CMK (cell line): ENCODE measurements around the gene SPINK4.

ENCODE experiments used
- DNase-seq: peaks from one replicate; pipeline ENCODE4 v3.0.0-alpha.2; 2010; ENCODE audit warnings: low read depth

Gene SPINK4

GRCh38 chr9:33229359-33230114 is 10.4 kb upstream of the SPINK4 start:
- DNase-seq = no peak

DNA sequence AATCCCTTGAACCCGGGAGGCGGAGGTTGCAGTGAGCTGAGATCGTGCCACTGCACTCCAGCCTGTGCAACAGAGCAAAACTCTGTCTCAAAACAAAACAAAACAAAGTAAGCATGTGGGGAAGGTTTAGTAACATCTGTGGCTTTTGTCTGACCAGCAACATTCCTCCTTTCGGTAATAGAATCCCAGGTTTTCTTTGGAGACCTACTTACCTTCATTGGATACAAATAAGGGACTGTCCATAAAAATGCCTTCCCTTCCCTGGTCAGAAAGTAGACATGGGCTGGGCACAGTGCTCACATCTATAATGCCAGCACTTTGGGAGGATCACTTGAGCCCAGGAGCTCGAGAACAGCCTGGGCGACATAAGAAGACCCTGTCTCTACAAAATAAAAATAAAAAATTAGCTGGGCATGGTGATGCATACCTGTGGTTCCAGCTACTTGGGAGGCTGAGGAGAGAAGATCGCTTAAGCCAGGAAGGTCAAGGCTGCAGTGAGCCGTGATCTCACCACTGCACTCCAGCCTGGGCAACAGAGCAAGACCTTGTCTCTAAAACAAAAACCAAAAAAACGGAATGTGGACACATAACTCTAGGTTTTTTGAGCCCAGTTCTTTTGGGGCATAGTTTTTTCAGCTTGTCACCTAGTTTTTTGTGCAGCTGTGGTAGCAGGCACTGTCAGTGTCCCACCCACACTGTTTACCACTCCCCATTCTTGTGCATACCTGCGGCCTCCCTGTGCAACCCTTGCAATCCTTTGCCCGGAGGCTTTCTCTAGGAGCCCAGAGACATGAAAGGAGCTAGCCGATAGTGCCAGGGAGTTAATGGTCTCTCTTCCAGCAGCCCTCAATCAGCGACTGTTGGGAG is 9.0 kb upstream of the SPINK4 start:
- DNase-seq = no peak

GRCh38 chr9:33231623-33231942 is 8.4 kb upstream of the SPINK4 start:
- DNase-seq = no peak

- DNase-seq = no peak
Observed at GRCh38 chr9:33232815-33233214, 7.2 kb upstream of the SPINK4 start.

DNA sequence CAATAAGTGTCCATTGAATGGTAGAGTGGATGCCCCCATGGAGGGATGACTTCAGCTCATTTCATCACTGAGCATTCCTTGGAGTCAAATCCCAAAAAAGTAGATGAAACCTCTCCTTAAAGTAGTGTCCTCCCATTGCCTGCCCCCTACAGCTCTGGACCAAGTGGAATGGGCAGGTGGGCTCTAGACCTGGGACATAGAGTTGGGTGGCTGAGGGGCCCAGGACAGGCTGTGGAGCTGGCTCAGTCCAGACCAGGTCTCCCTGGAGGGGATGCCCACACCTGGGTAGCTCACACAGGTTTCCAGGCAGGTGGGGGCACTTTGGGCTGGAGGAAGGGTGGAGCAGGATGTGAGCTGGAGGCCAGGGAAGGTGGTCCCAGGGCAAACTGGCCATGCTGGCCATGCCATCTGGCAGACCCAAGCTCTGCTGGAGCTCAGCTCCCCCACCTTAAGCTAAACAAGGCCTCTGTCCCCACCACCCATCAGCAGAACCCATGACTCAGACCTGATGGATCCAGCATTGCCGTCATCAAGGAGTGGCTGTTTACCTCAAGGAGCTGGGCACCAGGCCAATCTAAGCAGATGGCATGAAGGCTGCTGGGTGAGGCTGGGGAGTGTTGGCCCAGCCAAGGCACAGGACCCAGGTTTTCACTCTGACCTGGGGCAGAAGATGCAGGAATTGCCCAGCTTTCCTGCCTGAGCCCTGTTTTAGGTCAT is 6.2 kb upstream of the SPINK4 start:
- no peak for DNase-seq

- no peak for DNase-seq
Observed at GRCh38 chr9:33234511-33235467, 5.2 kb upstream of the SPINK4 start.

DNA sequence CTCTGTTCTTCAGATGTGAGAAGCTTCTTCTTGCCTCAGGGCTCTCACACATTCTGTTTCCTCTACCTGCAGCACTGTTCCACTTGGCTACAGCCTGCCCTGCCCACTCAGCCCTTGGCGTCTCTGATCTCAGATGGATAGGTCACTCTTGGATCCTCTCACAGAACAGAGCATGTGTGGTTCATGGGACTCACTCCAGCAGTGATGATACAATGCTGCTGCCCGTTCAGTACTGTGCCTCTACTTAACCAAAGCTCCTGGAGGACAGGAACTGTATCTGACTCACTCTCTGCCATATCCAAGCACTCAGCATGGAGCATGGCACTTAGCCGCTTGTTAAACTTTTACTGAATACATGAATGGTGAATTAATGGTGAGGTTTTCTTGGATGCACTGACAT is 3.4 kb upstream of the SPINK4 start:
- no peak for DNase-seq

- no peak for DNase-seq
Observed at GRCh38 chr9:33241298-33241697, 1.3 kb downstream of the SPINK4 start.

DNA sequence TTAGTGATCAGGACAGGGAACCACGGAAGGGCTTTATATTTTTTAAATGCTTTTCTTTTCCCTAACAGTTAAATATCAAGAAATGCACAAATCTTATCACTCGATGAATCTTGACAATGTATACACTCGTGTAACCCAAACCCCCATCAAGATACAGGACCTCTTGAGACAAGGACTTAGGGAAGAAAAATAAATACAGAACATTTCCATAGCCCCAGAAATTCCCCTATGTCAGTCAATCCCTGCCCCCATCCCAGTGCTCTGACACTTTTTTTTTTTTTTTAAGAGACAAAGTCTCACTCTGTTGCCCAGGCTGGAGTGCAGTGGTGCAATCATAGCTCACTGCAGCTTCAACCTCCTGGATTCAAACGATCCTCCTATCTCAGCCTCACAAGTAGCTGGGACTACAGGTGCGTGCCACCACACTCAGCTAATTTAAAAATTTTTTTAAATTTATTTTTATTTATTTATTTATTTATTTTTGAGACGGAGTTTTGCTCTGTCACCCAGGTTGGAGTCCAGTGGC is 2.7 kb downstream of the SPINK4 start:
- no peak for DNase-seq

DNA sequence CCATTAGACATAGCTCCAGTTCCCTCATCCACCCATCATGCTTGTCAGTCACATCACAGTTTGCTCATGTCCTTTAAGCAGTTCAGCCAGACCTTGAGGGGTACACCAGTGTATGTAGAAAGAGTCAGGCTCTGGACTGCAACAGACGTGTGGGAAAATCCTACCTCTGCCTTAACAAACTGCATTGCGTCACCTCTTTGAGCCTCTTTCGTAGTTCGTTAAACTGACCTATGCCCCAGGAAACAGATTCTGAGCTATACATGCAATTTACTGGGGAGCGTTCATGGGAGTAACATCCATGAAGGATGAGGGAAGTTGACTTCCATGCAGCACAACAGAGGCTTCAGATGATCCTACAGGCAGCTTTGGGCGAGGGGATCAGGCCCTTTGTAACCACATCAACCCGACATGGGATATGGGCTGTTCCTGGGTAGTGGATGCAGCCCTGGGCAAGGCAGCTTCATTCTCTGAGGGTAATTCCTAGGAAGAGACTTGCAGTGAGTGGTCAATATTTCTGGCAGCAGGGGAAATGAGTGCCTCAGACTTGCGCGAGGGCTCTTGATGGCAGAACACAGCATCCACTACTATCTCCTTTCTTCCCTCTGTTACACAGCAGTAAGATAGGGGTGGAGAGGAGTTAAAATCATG is 4.3 kb downstream of the SPINK4 start:
- DNase-seq = no peak

GRCh38 chr9:33245341-33245740 is 5.4 kb downstream of the SPINK4 start:
- DNase-seq = no peak

GRCh38 chr9:33246269-33246860 is 6.4 kb downstream of the SPINK4 start:
- no peak for DNase-seq

DNA sequence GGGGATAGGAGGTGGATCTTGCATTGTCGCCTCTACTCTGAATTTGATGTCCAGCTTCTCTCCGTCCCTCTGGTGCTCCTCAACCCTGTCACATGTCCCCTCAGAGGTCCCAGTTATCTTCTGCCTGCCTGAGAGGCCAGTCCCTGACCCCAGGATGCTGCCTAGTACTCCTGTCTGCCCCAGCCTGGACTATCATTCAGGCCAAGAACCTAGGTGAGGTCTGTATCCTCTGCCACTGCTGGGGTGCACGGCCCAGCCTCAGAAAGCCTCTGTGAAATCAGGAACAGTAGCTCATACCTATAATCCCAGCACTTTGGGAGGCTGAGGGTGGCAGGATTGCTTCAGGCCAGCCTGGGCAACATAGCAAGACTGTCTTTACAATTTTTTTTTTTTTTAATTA is 8.6 kb downstream of the SPINK4 start:
- no peak for DNase-seq

DNA sequence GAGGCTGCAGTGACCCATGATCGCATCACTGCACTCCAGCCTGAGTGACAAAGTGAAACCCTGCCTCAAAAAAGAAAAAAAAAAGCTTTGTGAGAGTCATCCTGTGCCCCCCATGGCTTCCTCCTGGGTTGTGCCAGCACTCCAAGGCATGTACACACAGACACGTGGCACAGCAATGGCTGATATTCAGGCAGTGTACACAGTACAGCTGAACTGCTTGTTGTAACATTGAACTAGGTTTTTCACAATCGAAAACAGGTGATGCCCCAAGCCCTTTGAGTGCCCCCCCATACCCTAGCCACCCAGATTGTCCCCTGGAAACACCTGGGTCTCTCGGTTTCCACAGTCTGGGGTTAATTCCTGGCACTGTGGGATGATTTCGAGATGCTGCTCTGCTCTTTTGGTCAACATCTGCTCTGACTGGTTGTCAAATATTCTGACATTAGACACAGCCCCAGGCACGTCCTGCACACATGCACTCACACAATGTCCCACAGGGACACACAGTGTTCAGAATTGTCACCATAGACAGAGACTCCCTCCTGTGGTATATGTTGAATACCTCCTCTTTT is 9.2 kb downstream of the SPINK4 start:
- DNase-seq = no peak

GRCh38 chr9:33249983-33250382 is 10.0 kb downstream of the SPINK4 start:
- DNase-seq = no peak

DNA sequence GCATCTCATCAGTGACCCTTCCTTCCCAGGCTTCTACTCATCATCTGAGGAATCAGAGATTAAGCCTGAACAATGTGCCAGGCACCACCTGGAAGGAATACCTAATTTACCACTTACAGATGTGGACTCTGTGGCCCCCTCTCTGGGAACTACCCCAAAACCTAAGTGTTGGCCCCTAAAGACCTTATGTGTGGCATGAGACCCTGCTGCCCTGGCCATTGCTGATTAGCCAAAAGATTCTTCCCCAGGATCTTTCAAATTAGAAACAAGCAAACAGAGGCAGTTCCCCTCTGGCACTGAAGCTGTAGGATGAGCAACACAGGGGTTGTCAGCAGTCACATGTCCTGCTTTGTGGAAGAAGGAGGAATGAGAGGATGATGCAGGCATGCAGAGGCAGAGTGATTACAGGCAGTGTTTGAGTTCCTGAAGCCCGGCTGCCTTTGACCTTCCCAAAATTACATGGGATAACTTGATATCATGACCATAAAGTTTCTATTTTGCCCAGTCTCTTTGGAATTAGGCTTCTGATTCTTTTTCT is 10.6 kb downstream of the SPINK4 start:
- DNase-seq = no peak

GRCh38 chr9:33254211-33254610 is 14.2 kb downstream of the SPINK4 start:
- no peak for DNase-seq

GRCh38 chr9:33255014-33255413 is 15.0 kb downstream of the SPINK4 start:
- DNase-seq = no peak

- no peak for DNase-seq
Observed at GRCh38 chr9:33255471-33255870, 15.5 kb downstream of the SPINK4 start.

DNA sequence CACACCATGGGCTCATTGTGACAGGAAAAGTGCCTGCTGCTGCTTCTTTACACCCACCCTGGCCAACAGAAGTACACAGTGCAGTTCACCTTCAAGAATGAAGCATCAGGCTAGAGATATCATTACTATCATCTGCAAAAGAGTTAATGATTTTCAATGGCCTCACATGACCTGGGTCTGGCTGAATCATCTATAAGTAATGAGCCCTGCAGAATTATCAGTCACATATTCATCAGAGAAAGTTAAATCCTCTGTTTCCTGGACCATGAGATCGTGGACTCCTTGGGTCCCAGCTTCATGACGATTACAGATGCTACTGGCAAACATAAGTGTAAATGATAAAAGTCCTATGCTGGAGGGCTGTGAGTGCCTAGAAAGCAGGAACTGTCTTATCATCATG is 16.3 kb downstream of the SPINK4 start:
- no peak for DNase-seq
